Loucy (cell line): ENCODE data around the gene MPC1.

ENCODE experiments used
- CTCF ChIP-seq: fragments of 200-600 bp; sonication (generic); conservative IDR thresholded peaks from 2 replicates; pipeline ENCODE4 v1.5.1; 2014; ENCODE audit warnings: mild to moderate bottlenecking, antibody characterized with exemption, low read length
- EZH2phosphoT487 ChIP-seq: fragments of 200-600 bp; IDR thresholded peaks from 2 replicates; pipeline ENCODE4 v1.6.1; 2018; ENCODE audit warnings: antibody characterized with exemption, mild to moderate bottlenecking, moderate library complexity, borderline replicate concordance

GRCh38 chr6:166411721-166412151 is 29.0 kb upstream of the MPC1 start:
- TF ChIP-seq CTCF (no peak), EZH2phosphoT487 (no peak)
